HG02938 (cell line): ENCODE results near the gene GPC5.

Experiments used
- ATAC-seq: cut with Tn5 transposase; IDR thresholded peaks from one replicate; pipeline ENCODE4 v1.9.1; 2021; ENCODE audit warnings: mild to moderate bottlenecking, moderate library complexity; ENCODE audit not compliant: unreplicated experiment

The GPC5 gene

GRCh38 chr13:91534996-91535395 is 136.6 kb downstream of the GPC5 start:
- ATAC-seq, result no peak

GRCh38 chr13:91537376-91537775 is 139.0 kb downstream of the GPC5 start:
- no peak for ATAC-seq

- no peak for ATAC-seq
These were observed 141.1 kb downstream of the GPC5 start for GRCh38 chr13:91539286-91540157.

- ATAC-seq, result no peak
These were observed 141.8 kb downstream of the GPC5 start for GRCh38 chr13:91540158-91540736.

- no peak for ATAC-seq
These were observed 146.3 kb downstream of the GPC5 start for GRCh38 chr13:91544723-91545122.

GRCh38 chr13:91546900-91547299 is 148.5 kb downstream of the GPC5 start:
- ATAC-seq, result no peak

- no peak for ATAC-seq
These were observed 155.2 kb downstream of the GPC5 start for GRCh38 chr13:91553584-91553983.

GRCh38 chr13:91554101-91554500 is 155.7 kb downstream of the GPC5 start:
- ATAC-seq, result no peak

- ATAC-seq, result no peak
These were observed 159.1 kb downstream of the GPC5 start for GRCh38 chr13:91557328-91558090.

- ATAC-seq, result no peak
These were observed 165.4 kb downstream of the GPC5 start for GRCh38 chr13:91563799-91564198.

- no peak for ATAC-seq
These were observed 166.0 kb downstream of the GPC5 start for GRCh38 chr13:91564396-91564795.

GRCh38 chr13:91565296-91565695 is 166.9 kb downstream of the GPC5 start:
- no peak for ATAC-seq

- no peak for ATAC-seq
These were observed 169.2 kb downstream of the GPC5 start for GRCh38 chr13:91567485-91568207.

- no peak for ATAC-seq
These were observed 173.3 kb downstream of the GPC5 start for GRCh38 chr13:91571681-91572080.

- no peak for ATAC-seq
These were observed 174.0 kb downstream of the GPC5 start for GRCh38 chr13:91572439-91572838.

GRCh38 chr13:91572944-91573598 is 174.7 kb downstream of the GPC5 start:
- ATAC-seq, result no peak

GRCh38 chr13:91574766-91575165 is 176.3 kb downstream of the GPC5 start:
- ATAC-seq, result no peak

GRCh38 chr13:91576590-91576989 is 178.2 kb downstream of the GPC5 start:
- ATAC-seq, result no peak

GRCh38 chr13:91579320-91579719 is 180.9 kb downstream of the GPC5 start:
- ATAC-seq, result no peak

- ATAC-seq, result no peak
These were observed 182.3 kb downstream of the GPC5 start for GRCh38 chr13:91580749-91581148.

GRCh38 chr13:91586609-91587008 is 188.2 kb downstream of the GPC5 start:
- ATAC-seq, result no peak
